ENCODE data around the gene MICB.

MICB gene

DNA sequence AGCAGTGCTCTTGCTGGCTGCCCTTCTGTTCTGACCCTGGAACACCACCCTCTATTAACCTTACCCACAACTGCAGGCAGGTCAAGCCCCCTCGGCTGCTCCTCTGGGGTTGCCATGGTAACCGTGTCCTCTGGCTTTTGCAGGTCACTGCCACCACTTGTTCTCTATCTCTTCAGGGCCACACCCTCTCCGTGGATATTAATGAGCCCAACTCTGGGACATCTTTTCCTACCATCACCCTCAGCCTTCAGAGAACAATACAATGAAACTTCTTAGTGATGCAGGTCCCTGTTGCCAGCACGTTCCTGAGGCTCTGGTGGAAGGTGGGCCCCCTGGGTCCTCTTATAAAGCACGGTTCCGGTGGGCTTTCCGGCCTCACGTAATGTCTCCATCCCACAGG, 30.8 kb upstream of the MICB start:
- TF ChIP-seq, protein P1, sequence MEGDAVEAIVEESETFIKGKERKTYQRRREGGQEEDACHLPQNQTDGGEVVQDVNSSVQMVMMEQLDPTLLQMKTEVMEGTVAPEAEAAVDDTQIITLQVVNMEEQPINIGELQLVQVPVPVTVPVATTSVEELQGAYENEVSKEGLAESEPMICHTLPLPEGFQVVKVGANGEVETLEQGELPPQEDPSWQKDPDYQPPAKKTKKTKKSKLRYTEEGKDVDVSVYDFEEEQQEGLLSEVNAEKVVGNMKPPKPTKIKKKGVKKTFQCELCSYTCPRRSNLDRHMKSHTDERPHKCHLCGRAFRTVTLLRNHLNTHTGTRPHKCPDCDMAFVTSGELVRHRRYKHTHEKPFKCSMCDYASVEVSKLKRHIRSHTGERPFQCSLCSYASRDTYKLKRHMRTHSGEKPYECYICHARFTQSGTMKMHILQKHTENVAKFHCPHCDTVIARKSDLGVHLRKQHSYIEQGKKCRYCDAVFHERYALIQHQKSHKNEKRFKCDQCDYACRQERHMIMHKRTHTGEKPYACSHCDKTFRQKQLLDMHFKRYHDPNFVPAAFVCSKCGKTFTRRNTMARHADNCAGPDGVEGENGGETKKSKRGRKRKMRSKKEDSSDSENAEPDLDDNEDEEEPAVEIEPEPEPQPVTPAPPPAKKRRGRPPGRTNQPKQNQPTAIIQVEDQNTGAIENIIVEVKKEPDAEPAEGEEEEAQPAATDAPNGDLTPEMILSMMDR (conservative IDR thresholded peaks at IDR 0.05; ENCODE audit: control insufficient read depth, insufficient read depth, low read depth, low read length) = no peak
- DNase-seq (ENCODE audit: low read depth) = no peak
- no peak overlapping the region for H3K4me3 ChIP-seq (ENCODE audit: control insufficient read depth, low read depth, low read length)

DNA sequence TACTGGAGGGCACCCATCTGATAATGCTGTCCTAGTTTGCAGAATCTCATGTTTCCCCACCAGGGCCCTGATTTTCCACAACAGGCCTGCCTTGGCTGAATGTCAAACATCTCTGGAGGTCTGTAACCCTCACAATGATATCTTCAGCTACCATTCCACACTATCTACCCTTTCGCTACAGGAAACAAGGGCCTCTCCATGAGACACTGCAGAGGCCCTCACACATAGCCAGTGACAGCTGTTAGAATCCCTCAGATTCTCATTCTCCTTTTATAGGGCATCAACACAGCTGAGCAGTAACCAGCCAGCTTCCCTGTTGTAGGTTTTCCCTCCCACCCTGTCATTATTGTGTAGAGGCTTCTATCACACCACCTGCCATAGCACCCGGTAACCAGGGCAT, 29.6 kb upstream of the MICB start:
- H3K4me3 ChIP-seq (ENCODE audit: control insufficient read depth, low read depth, low read length) = no peak overlapping the region
- TF ChIP-seq, protein P1 (conservative IDR thresholded peaks at IDR 0.05; ENCODE audit: control insufficient read depth, insufficient read depth, low read depth, low read length) = no peak
- DNase-seq (ENCODE audit: low read depth) = no peak

DNA sequence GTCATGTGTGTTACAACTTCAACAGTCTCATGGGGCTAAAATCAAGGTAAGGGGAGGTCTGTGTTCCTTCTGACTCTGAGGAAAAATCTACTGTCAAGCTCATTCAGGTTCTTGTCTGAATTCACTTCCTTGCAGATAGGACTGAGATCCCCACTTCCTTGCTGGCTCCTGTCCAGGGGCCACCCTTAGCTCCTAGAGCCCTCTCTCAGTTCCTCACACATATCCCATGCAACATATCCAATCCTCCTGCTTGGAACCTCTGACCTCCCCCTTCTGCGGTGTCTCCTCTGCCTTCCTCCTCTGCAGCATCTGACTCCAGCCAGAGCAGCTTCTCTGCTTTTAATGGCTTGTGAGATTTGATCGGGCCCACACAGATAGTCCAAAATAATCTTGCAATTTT, 27.1 kb upstream of the MICB start:
- TF ChIP-seq, protein P1 (conservative IDR thresholded peaks at IDR 0.05; ENCODE audit: control insufficient read depth, insufficient read depth, low read depth, low read length) = no peak
- no peak overlapping the region for H3K4me3 ChIP-seq (ENCODE audit: control insufficient read depth, low read depth, low read length)
- no peak for DNase-seq (ENCODE audit: low read depth)

DNA sequence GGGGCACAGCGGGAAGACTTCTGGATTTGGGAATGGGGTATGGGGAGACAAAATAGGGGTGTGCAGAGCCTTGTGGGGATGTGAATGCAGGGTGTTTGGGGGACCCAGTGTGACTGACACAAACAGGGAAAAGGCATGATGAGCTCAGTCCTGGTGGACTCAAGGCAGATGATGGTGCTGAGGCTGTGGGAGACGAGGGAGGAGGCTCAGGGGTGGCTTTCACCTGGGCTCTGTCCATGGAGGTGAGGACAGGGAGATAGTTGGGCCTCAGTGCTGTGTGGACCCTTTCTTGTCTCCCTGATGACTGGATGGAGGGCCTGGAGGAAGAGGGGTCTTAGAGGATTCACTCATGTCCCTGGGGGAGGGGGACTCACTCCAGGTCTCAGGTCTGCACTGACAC, 26.2 kb upstream of the MICB start:
- TF ChIP-seq, protein P1 (conservative IDR thresholded peaks at IDR 0.05; ENCODE audit: control insufficient read depth, insufficient read depth, low read depth, low read length) = no peak
- DNase-seq (ENCODE audit: low read depth) = no peak
- H3K4me3 ChIP-seq (ENCODE audit: control insufficient read depth, low read depth, low read length) = no peak overlapping the region

DNA sequence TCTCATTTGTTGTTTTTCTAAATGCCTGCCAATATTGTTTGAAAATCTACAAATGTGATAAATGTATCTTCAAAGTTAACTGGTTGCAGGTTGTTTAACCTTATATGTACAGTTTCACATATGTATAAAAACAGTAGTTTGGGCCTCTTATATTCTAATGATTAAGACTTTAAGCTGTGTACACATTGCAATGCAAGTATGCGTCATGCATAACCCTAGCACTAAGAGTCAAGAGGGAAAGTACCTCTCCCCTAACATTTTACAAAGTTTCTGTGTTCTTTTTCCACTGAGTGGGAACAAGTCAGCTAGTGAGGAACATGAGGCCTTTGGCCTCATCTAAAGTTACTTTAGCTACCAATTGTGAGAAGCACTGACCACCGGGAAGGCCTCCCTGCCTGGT, 25.7 kb upstream of the MICB start:
- H3K4me3 ChIP-seq (ENCODE audit: control insufficient read depth, low read depth, low read length) = no peak overlapping the region
- TF ChIP-seq, protein P1 (conservative IDR thresholded peaks at IDR 0.05; ENCODE audit: control insufficient read depth, insufficient read depth, low read depth, low read length) = no peak
- no peak for DNase-seq (ENCODE audit: low read depth)

DNA sequence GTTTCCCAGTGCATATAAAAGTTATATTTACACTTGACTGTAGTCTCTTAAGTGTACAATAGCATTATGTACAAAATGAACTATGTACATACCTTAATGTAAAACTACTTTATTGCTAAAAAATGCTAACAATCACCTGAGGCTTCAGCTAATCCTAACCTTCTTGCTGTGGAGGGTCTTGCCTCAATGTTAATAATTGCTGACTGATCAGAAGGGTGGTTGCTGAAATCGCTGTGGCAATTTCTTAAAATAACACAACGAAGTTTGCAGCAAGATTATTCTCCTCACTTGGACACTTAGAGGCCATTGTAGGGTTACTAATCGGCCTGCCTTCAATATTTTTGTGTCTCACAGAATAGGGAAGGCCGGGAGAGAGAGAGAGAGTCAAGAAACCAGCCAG, 24.7 kb upstream of the MICB start:
- DNase-seq (ENCODE audit: low read depth) = no peak
- no peak overlapping the region for H3K4me3 ChIP-seq (ENCODE audit: control insufficient read depth, low read depth, low read length)
- TF ChIP-seq, protein P1 (conservative IDR thresholded peaks at IDR 0.05; ENCODE audit: control insufficient read depth, insufficient read depth, low read depth, low read length) = no peak
